ENCODE results near the gene CCDC197.

CCDC197 gene

GRCh38 chr14:93977790-93978581, 19.1 kb upstream of the CCDC197 start:
- DNase-seq (ENCODE audit: low read depth in 2 of 2), result peak; percentile 43 to 44

GRCh38 chr14:93978735-93979134, 18.4 kb upstream of the CCDC197 start:
- DNase-seq (ENCODE audit: low read depth in 2 of 2), result no peak

GRCh38 chr14:93980456-93981201, 16.5 kb upstream of the CCDC197 start:
- DNase-seq (ENCODE audit: low read depth in 2 of 2), result no peak

- no peak for DNase-seq (ENCODE audit: low read depth in 2 of 2)
These were observed 15.5 kb upstream of the CCDC197 start for GRCh38 chr14:93981316-93982229.

- DNase-seq (ENCODE audit: low read depth in 2 of 2), result no peak
These were observed 14.7 kb upstream of the CCDC197 start for GRCh38 chr14:93982230-93983007.

- DNase-seq (ENCODE audit: low read depth in 2 of 2), result no peak
These were observed 13.0 kb upstream of the CCDC197 start for GRCh38 chr14:93984070-93984469.

- no peak for DNase-seq (ENCODE audit: low read depth in 2 of 2)
These were observed 12.1 kb upstream of the CCDC197 start for GRCh38 chr14:93984987-93985410.

- DNase-seq (ENCODE audit: low read depth in 2 of 2), result no peak
These were observed 10.1 kb upstream of the CCDC197 start for GRCh38 chr14:93986955-93987354.

- DNase-seq (ENCODE audit: low read depth in 2 of 2), result no peak
These were observed 9.7 kb upstream of the CCDC197 start for GRCh38 chr14:93987376-93987775.

- no peak for DNase-seq (ENCODE audit: low read depth in 2 of 2)
These were observed 9.2 kb upstream of the CCDC197 start for GRCh38 chr14:93987815-93988476.

GRCh38 chr14:93989939-93990338, 7.2 kb upstream of the CCDC197 start:
- no peak for DNase-seq (ENCODE audit: low read depth in 2 of 2)

- DNase-seq (ENCODE audit: low read depth in 2 of 2), result no peak
These were observed 5.9 kb upstream of the CCDC197 start for GRCh38 chr14:93991212-93991611.

GRCh38 chr14:93991649-93992048, 5.5 kb upstream of the CCDC197 start:
- DNase-seq (ENCODE audit: low read depth in 2 of 2), result no peak

GRCh38 chr14:93993382-93993781, 3.7 kb upstream of the CCDC197 start:
- DNase-seq (ENCODE audit: low read depth in 2 of 2), result no peak

- DNase-seq (ENCODE audit: low read depth in 2 of 2), result peak in 1 of 2 donors; percentile 34
These were observed 2.0 kb upstream of the CCDC197 start for GRCh38 chr14:93994919-93995682.

- DNase-seq (ENCODE audit: low read depth in 2 of 2), result no peak
These were observed 888 bp upstream of the CCDC197 start for GRCh38 chr14:93996130-93996695.

- no peak for DNase-seq (ENCODE audit: low read depth in 2 of 2)
These were observed 1.1 kb downstream of the CCDC197 start for GRCh38 chr14:93997916-93998870.

GRCh38 chr14:93998871-93999403, 1.8 kb downstream of the CCDC197 start:
- no peak for DNase-seq (ENCODE audit: low read depth in 2 of 2)

All from stimulated activated CD4-positive, alpha-beta T cell treated with anti-CD3 and anti-CD28 coated beads, Interleukin-1b, Interleukin-23, amount 100 ng/mL, for 1 hour (primary cell).